K562 (cell line): ENCODE results near the gene CLASP1. TPM values are rescaled to one million over a fixed set of nuclear protein-coding genes. Genes with fewer than 3 reads are reported as not detected.

Experiments used
- ATAC-seq: fragments of 200-7000 bp; cut with Tn5 transposase; 3 replicates; pipeline ENCODE4 v1.9.1; 2020; ENCODE audit warnings: moderate library complexity
- BruUV-seq: library from RNA; stranded (reverse); fragments of 400-500 nt; replicated peaks from 2 replicates; lab custom pipeline; 2021; lab: Mats Ljungman, UMichigan
- CTCF ChIA-PET: fragments of 300-600 bp; formaldehyde crosslinking; extraction: SDS; loops from one replicate; lab custom pipeline; 2021; ENCODE audit warnings: low intra/inter-chr PET ratio; lab: Yijun Ruan, JAX
- POLR2A ChIA-PET: fragments of 300-600, 350-650 bp; sonication (Branson Sonifier 250); formaldehyde crosslinking; extraction: SDS; loops from one replicate; lab custom pipeline; 2021; ENCODE audit warnings: antibody characterized with exemption, inconsistent platforms; lab: Yijun Ruan, JAX
- DNase-seq, 4 experiments: peaks; one replicate each; pipeline versions ENCODE4 v3.0.0 to v3.0.0-alpha.2; 2011 to 2018; ENCODE audit warnings: low spot score in 3 of 4, mixed read lengths in 3 of 4; ENCODE audit errors: extremely low read depth in 1 of 4
- FAIRE-seq: peaks from 2 replicates; lab custom pipeline; 2011; peaks lifted over from hg19 to GRCh38; lab: Jason Lieb, UNC
- H2AFZ ChIP-seq: 2 replicates; pipeline ENCODE4 v1.6.0; 2011; ENCODE audit warnings: low read depth, low read length, control low read depth, inconsistent platforms
- H3K27ac ChIP-seq: fragments of 200-600 bp; 3 replicates; pipeline ENCODE4 v1.8.0; 2011; ENCODE audit warnings: low read depth, mild to moderate bottlenecking, control low read depth, inconsistent platforms, low read length, moderate library complexity, mixed read lengths; ENCODE audit errors: extremely low read depth
- H3K27me3 ChIP-seq, 2 experiments: fragments of 300-600 bp in 1 of 2; 2 replicates in 1 of 2; 3 replicates in 1 of 2; pipeline versions ENCODE4 v1.6.0 to v1.8.0; 2011; ENCODE audit warnings: inconsistent platforms in 2 of 2, low read length in 2 of 2, mild to moderate bottlenecking in 1 of 2, mixed read lengths in 1 of 2, moderate library complexity in 1 of 2; ENCODE audit not compliant: control insufficient read depth in 2 of 2, insufficient read depth in 2 of 2
- H3K36me3 ChIP-seq: fragments of 300-600 bp; 3 replicates; pipeline ENCODE4 v1.8.0; 2011; ENCODE audit warnings: mild to moderate bottlenecking, low read length, inconsistent platforms; ENCODE audit not compliant: control insufficient read depth, insufficient read depth
- H3K4me1 ChIP-seq, 2 experiments: fragments of 200-600 bp in 1 of 2; replicated peaks in 1 of 2; 2 replicates in 1 of 2; 3 replicates in 1 of 2; pipeline versions ENCODE4 v1.5.1 to v1.8.0; 2011; ENCODE audit warnings: inconsistent platforms in 2 of 2, low read length in 2 of 2, mild to moderate bottlenecking in 1 of 2, mixed read lengths in 1 of 2, moderate library complexity in 1 of 2; ENCODE audit not compliant: control insufficient read depth in 2 of 2, insufficient read depth in 2 of 2
- H3K4me2 ChIP-seq: 2 replicates; pipeline ENCODE4 v1.6.1; 2011; ENCODE audit warnings: low read length, control low read depth, inconsistent platforms, mixed read lengths; ENCODE audit not compliant: insufficient read depth
- H3K4me3 ChIP-seq: fragments of 200-600 bp; sonication (generic), shearing (Covaris generic); 2 replicates; pipeline ENCODE4 v1.5.1; 2016; ENCODE audit warnings: control low read depth, inconsistent platforms
- H3K79me2 ChIP-seq: fragments of 200-600 bp; 3 replicates; pipeline ENCODE4 v1.8.0; 2011; ENCODE audit warnings: low read length, inconsistent platforms; ENCODE audit not compliant: control insufficient read depth, insufficient read depth
- H3K9ac ChIP-seq, 2 experiments: 2 replicates each; pipeline versions ENCODE4 v1.6.0 to v1.6.1; 2011; ENCODE audit warnings: low read depth in 2 of 2, low read length in 2 of 2, control low read depth in 1 of 2, inconsistent platforms in 1 of 2, mild to moderate bottlenecking in 1 of 2, mixed read lengths in 1 of 2; ENCODE audit not compliant: insufficient read depth in 1 of 2
- H3K9me1 ChIP-seq: one replicate; pipeline ENCODE4 v1.6.0; 2011; ENCODE audit warnings: inconsistent platforms, mild to moderate bottlenecking, low read length, moderate library complexity; ENCODE audit not compliant: control insufficient read depth, insufficient read depth
- H3K9me3 ChIP-seq: replicated peaks from 2 replicates; pipeline ENCODE4 v1.5.1; 2011; ENCODE audit warnings: low read depth, low read length, inconsistent platforms; ENCODE audit not compliant: control insufficient read depth, insufficient read depth
- H4K20me1 ChIP-seq: replicated peaks from 2 replicates; pipeline ENCODE4 v1.6.1; 2011; ENCODE audit warnings: low read length, inconsistent platforms, mixed read lengths; ENCODE audit not compliant: control insufficient read depth, insufficient read depth
- CBX2 ChIP-seq: fragments of 200-600 bp; sonication (generic); IDR thresholded peaks from one replicate; pipeline ENCODE4 v1.6.1; 2012; ENCODE audit warnings: mild to moderate bottlenecking, low read length, inconsistent platforms; ENCODE audit not compliant: insufficient read depth, poor library complexity, severe bottlenecking
- DIDO1 ChIP-seq: fragments of 450-650 bp; IDR thresholded peaks from 2 replicates; pipeline ENCODE4 v1.6.1; 2016; ENCODE audit warnings: low read depth, missing biosample characterization, missing genetic modification characterization
- EWSR1 ChIP-seq: fragments of 450-650 bp; IDR thresholded peaks from 2 replicates; pipeline ENCODE4 v1.6.1; 2018; ENCODE audit warnings: borderline replicate concordance, mild to moderate bottlenecking, low read depth, moderate library complexity; ENCODE audit not compliant: partially characterized antibody
- HNRNPH1 ChIP-seq: fragments of 200-400 bp; formaldehyde crosslinking; optimal IDR thresholded peaks from 2 replicates; pipeline ENCODE3; 2017; ENCODE audit warnings: low read depth, mild to moderate bottlenecking, low read length, moderate library complexity
- JUNB ChIP-seq: fragments of 450-650 bp; formaldehyde crosslinking; conservative IDR thresholded peaks from 2 replicates; pipeline ENCODE4 v1.4.0; 2020; ENCODE audit warnings: mild to moderate bottlenecking
- MCM2 ChIP-seq: fragments of 450-650 bp; IDR thresholded peaks from 2 replicates; pipeline ENCODE4 v1.6.1; 2017; ENCODE audit warnings: low read depth, mild to moderate bottlenecking
- MYC ChIP-seq, 2 experiments: fragments of 250-450 bp in 1 of 2; sonication (Bioruptor Pico) in 1 of 2; IDR thresholded peaks; 2 replicates each; pipeline versions ENCODE4 v1.5.1 to v1.6.1; 2012 to 2021; ENCODE audit warnings: low read depth in 2 of 2, borderline replicate concordance in 1 of 2, improper control_type of control experiment in 1 of 2, low read length in 1 of 2, mild to moderate bottlenecking in 1 of 2, moderate library complexity in 1 of 2
- PHF20 ChIP-seq: fragments of 450-650 bp; IDR thresholded peaks from 2 replicates; pipeline ENCODE4 v1.6.1; 2018; ENCODE audit not compliant: partially characterized antibody
- TAF15 ChIP-seq: fragments of 200-400 bp; formaldehyde crosslinking; IDR thresholded peaks from 2 replicates; pipeline ENCODE4 v1.6.1; 2017; ENCODE audit warnings: mild to moderate bottlenecking, low read depth, low read length, moderate library complexity
- TEAD1 ChIP-seq, 2 experiments: fragments of 450-650 bp in 1 of 2; sonication (generic) in 1 of 2; formaldehyde crosslinking; IDR thresholded peaks; 2 replicates each; pipeline versions ENCODE4 v1.4.0 to v1.8.0; 2020 to 2022; ENCODE audit warnings: mild to moderate bottlenecking in 2 of 2, missing genetic modification reagents in 1 of 2
- ZNF354B ChIP-seq: fragments of 250-450 bp; sonication (Bioruptor Pico); IDR thresholded peaks from 2 replicates; pipeline ENCODE4 v1.4.0; 2020
- WGBS: fragments of 100-300 bp; shearing (Covaris generic); methylation state at CpG from one replicate; pipeline ENCODE4 v1.1.6; 2016; ENCODE audit warnings: low coverage, mixed read lengths; ENCODE audit not compliant: insufficient coverage; ENCODE audit errors: missing lambda C conversion rate; 5-methylcytosine and 5-hydroxymethylcytosine counted together
- in situ Hi-C: fragments of 300-500 bp; cut with MboI; formaldehyde crosslinking; loops from 4 replicates; pipeline ENCODE4 v1.15.0; 2018; ENCODE audit warnings: inconsistent platforms, mixed read lengths
- intact Hi-C: fragments of 100-400 bp; cut with micrococcal nuclease; formaldehyde crosslinking; loops from 2 replicates; pipeline ENCODE4 v1.14.2; 2022
- polyA plus RNA-seq, 8 experiments: library from polyadenylated mRNA; depleted of rRNA in 4 of 8; stranded (reverse) in 5 of 8; unstranded in 3 of 8; fragments of >200 nt; fragmentation: Nextera tagmentation in 2 of 8; fragmentation: Illumina TruSeq in 1 of 8; extraction: Ambion mirVana in 2 of 8; extraction: Trizol in 1 of 8; gene quantifications; 2 replicates each; pipeline versions ENCODE4 v1.2.1 to v1.2.3, GENCODE V29; 2011 to 2014; ENCODE audit warnings: inconsistent platforms in 1 of 8, missing spikeins in 1 of 8
- total RNA-seq, 7 experiments: library from RNA; depleted of rRNA in 6 of 7; stranded (reverse); fragments of >200 nt in 6 of 7; fragmentation: Illumina TruSeq in 2 of 7; extraction: Trizol in 2 of 7; gene quantifications; 2 replicates each; pipeline versions ENCODE4 v1.2.1 to v1.2.3, GENCODE V29; 2011 to 2021; ENCODE audit warnings: low replicate concordance in 1 of 7

The CLASP1 gene
- total and polyA plus RNA-seq, 9 of the 15 experiments (the other 6 are each of a cell fraction or from before 2014, with no cell fraction given): 1.7 to 40.3 (median 20.7) TPM

- no peak overlapping the region for H2AFZ ChIP-seq
- no peak for FAIRE-seq
- H3K4me3 ChIP-seq: no peak overlapping the region
- ATAC-seq: no peak
- H3K9ac ChIP-seq: no peak overlapping the region
- H3K4me1 ChIP-seq: no peaks in the 10 kb centered on the region
- H3K36me3 ChIP-seq: peaks cover 59% of the 10 kb centered on the region; the same call in 2 of the 3 replicates
- no peak overlapping the region for H3K27ac ChIP-seq
- H3K9me3 ChIP-seq: no peaks in the 10 kb centered on the region
- CTCF ChIA-PET: no interaction called here
- intact Hi-C loops: no loop called here
- H4K20me1 ChIP-seq: no peaks in the 10 kb centered on the region
- 94% methylated on average over 3 of the region's 3 CpGs for WGBS
- TF ChIP-seq JUNB (CRISPR knock-in tag) (no peak), TEAD1 (CRISPR knock-in tag; IDR thresholded peaks at IDR 0.05) (no peak), HNRNPH1 (no peak)
- H3K27me3 ChIP-seq: no peaks in the 10 kb centered on the region
- POLR2A ChIA-PET: interaction anchor here (0.6 kb wide), 1 partner anchor 77 kb away, joined by 4 read pairs; no protein-coding TSS in a partner anchor
- H3K4me2 ChIP-seq: no peak overlapping the region
- H3K79me2 ChIP-seq: no peaks in the 10 kb centered on the region
- no peaks in the 10 kb centered on the region for H3K9me1 ChIP-seq
- BruUV-seq: no TSS peak
- no peak for DNase-seq
- in situ Hi-C loops: loop anchor here (25.0 kb wide), 1 partner anchor 659 kb away; no protein-coding TSS in a partner anchor
Measured at GRCh38 chr2:121345887-121346286, 303.4 kb downstream of the CLASP1 start.

GRCh38 chr2:121345101-121345500, 304.2 kb downstream of the CLASP1 start:
- WGBS: 97% methylated on average over 6 of the region's 6 CpGs
- TF ChIP-seq CBX2: no peak
- TF ChIP-seq PHF20: no peak
- TF ChIP-seq DIDO1 (tag): no peak
- no peak for TF ChIP-seq EWSR1
- TF ChIP-seq ZNF354B (CRISPR knock-in tag): no peak
- no peak for TF ChIP-seq MYC (IDR thresholded peaks at IDR 0.05; ENCODE audit: low read depth, low read length)
- no peak for TF ChIP-seq MYC (CRISPR knock-in tag; IDR thresholded peaks at IDR 0.05; ENCODE audit: borderline replicate concordance, low read depth)
- no peak for TF ChIP-seq MCM2
- no peak for TF ChIP-seq TAF15
- Histone ChIP-seq H4K20me1 (no peaks in the 10 kb centered on the region), H3K27ac (no peak overlapping the region), H2AFZ (no peak overlapping the region), H3K9me3 (no peaks in the 10 kb centered on the region), H3K4me1 (no peaks in the 10 kb centered on the region), H3K4me2 (no peak overlapping the region), H3K27me3 (no peaks in the 10 kb centered on the region), H3K4me3 (no peak overlapping the region), H3K79me2 (no peaks in the 10 kb centered on the region), H3K36me3 (peaks cover 57% of the 10 kb centered on the region; the same call in 2 of the 3 replicates), H3K9me1 (no peaks in the 10 kb centered on the region), H3K9ac (no peak overlapping the region)
- in situ Hi-C loops: loop anchor here (25.0 kb wide), 1 partner anchor 658 kb away; no protein-coding TSS in a partner anchor
- no peak for DNase-seq
- intact Hi-C loops: no loop called here
- ChIA-PET POLR2A (interaction anchor here (0.6 to 0.7 kb wide), 3 partner anchors 9 to 352 kb away, joined by 3 to 4 read pairs (median 4); no protein-coding TSS in a partner anchor), CTCF (no interaction called here)
- no peak for FAIRE-seq
- ATAC-seq: no peak
- no TSS peak for BruUV-seq
